K562 (cell line): ENCODE data around the gene CLEC4F. TPM values are rescaled to one million over a fixed set of nuclear protein-coding genes. Genes with fewer than 3 reads are reported as not detected.

Source experiments
- E2F6 ChIP-seq, 2 experiments: IDR thresholded peaks; 2 replicates each; pipeline ENCODE4 v1.6.1; 2011; ENCODE audit warnings: borderline replicate concordance in 1 of 2, control low read depth in 1 of 2, low read depth in 1 of 2, low read length in 1 of 2, mild to moderate bottlenecking in 1 of 2, mixed read lengths in 1 of 2, moderate library complexity in 1 of 2; ENCODE audit not compliant: insufficient read depth in 1 of 2, insufficient read length in 1 of 2, poor library complexity in 1 of 2, severe bottlenecking in 1 of 2; ENCODE audit errors: extremely low read depth in 1 of 2
- FOXJ2 ChIP-seq: fragments of 200-800 bp; sonication (Bioruptor generic); IDR thresholded peaks from 2 replicates; pipeline ENCODE4 v1.6.1; 2016; ENCODE audit warnings: missing genetic modification characterization, missing compliant biosample characterization
- HOXB6 ChIP-seq: fragments of 250-450 bp; sonication (Bioruptor Pico); IDR thresholded peaks from 2 replicates; pipeline ENCODE4 v1.5.1; 2022; ENCODE audit warnings: mild to moderate bottlenecking, borderline replicate concordance
- ILK ChIP-seq: fragments of 450-650 bp; IDR thresholded peaks from 2 replicates; pipeline ENCODE4 v1.6.1; 2016; ENCODE audit warnings: missing genetic modification characterization, low read depth, mild to moderate bottlenecking, missing compliant biosample characterization, moderate library complexity, borderline replicate concordance
- ZBTB49 ChIP-seq: sonication (generic); formaldehyde crosslinking; IDR thresholded peaks from 2 replicates; pipeline ENCODE4 v1.8.0; 2022; ENCODE audit warnings: missing genetic modification reagents, mild to moderate bottlenecking, borderline replicate concordance
- ZNF407 ChIP-seq: fragments of 450-650 bp; IDR thresholded peaks from 2 replicates; pipeline ENCODE4 v1.6.1; 2016; ENCODE audit warnings: low read depth
- polyA plus RNA-seq, 8 experiments: library from polyadenylated mRNA; depleted of rRNA in 4 of 8; stranded (reverse) in 5 of 8; unstranded in 3 of 8; fragments of >200 nt; fragmentation: Nextera tagmentation in 2 of 8; fragmentation: Illumina TruSeq in 1 of 8; extraction: Ambion mirVana in 2 of 8; extraction: Trizol in 1 of 8; gene quantifications; 2 replicates each; pipeline versions ENCODE4 v1.2.1 to v1.2.3, GENCODE V29; 2011 to 2014; ENCODE audit warnings: inconsistent platforms in 1 of 8, missing spikeins in 1 of 8
- total RNA-seq, 7 experiments: library from RNA; depleted of rRNA in 6 of 7; stranded (reverse); fragments of >200 nt in 6 of 7; fragmentation: Illumina TruSeq in 2 of 7; extraction: Trizol in 2 of 7; gene quantifications; 2 replicates each; pipeline versions ENCODE4 v1.2.1 to v1.2.3, GENCODE V29; 2011 to 2021; ENCODE audit warnings: low replicate concordance in 1 of 7

Gene CLEC4F
- total and polyA plus RNA-seq, 9 of the 15 experiments (the other 6 are each of a cell fraction or from before 2014, with no cell fraction given) = not detected

- TF ChIP-seq ZNF407 (no peak), ILK (tag) (no peak), E2F6 (IDR thresholded peaks at IDR 0.05; ENCODE audit: borderline replicate concordance in 1 of 2, extremely low read depth in 1 of 2, insufficient read depth in 1 of 2, insufficient read length in 1 of 2, low read depth in 1 of 2, low read length in 1 of 2, poor library complexity in 1 of 2, severe bottlenecking in 1 of 2) (no peak), FOXJ2 (no peak), HOXB6 (CRISPR knock-in tag) (no peak), ZBTB49 (CRISPR knock-in tag) (no peak)
Observed at GRCh38 chr2:70807828-70808118, 12.6 kb downstream of the CLEC4F start (continued).
